K562 (cell line): Measurements from ENCODE around the gene EME2. TPM values are rescaled to one million over a fixed set of nuclear protein-coding genes. Genes with fewer than 3 reads are reported as not detected.
A peak's percentile ranks its signal among the peaks of the same experiment; 100 is the strongest.

ENCODE experiments used
- ATAC-seq: fragments of 200-7000 bp; cut with Tn5 transposase; 3 replicates; pipeline ENCODE4 v1.9.1; 2020; ENCODE audit warnings: moderate library complexity
- BruUV-seq: library from RNA; stranded (reverse); fragments of 400-500 nt; replicated peaks from 2 replicates; lab custom pipeline; 2021; lab: Mats Ljungman, UMichigan
- CTCF ChIA-PET: fragments of 300-600 bp; formaldehyde crosslinking; extraction: SDS; loops from one replicate; lab custom pipeline; 2021; ENCODE audit warnings: low intra/inter-chr PET ratio; lab: Yijun Ruan, JAX
- POLR2A ChIA-PET: fragments of 300-600, 350-650 bp; sonication (Branson Sonifier 250); formaldehyde crosslinking; extraction: SDS; loops from one replicate; lab custom pipeline; 2021; ENCODE audit warnings: antibody characterized with exemption, inconsistent platforms; lab: Yijun Ruan, JAX
- DNase-seq, 4 experiments: peaks; one replicate each; pipeline versions ENCODE4 v3.0.0 to v3.0.0-alpha.2; 2011 to 2018; ENCODE audit warnings: low spot score in 3 of 4, mixed read lengths in 3 of 4; ENCODE audit errors: extremely low read depth in 1 of 4
- FAIRE-seq: peaks from 2 replicates; lab custom pipeline; 2011; peaks lifted over from hg19 to GRCh38; lab: Jason Lieb, UNC
- H2AFZ ChIP-seq: 2 replicates; pipeline ENCODE4 v1.6.0; 2011; ENCODE audit warnings: low read depth, low read length, control low read depth, inconsistent platforms
- H3K27ac ChIP-seq: fragments of 200-600 bp; 3 replicates; pipeline ENCODE4 v1.8.0; 2011; ENCODE audit warnings: low read depth, mild to moderate bottlenecking, control low read depth, inconsistent platforms, low read length, moderate library complexity, mixed read lengths; ENCODE audit errors: extremely low read depth
- H3K27me3 ChIP-seq, 2 experiments: fragments of 300-600 bp in 1 of 2; 2 replicates in 1 of 2; 3 replicates in 1 of 2; pipeline versions ENCODE4 v1.6.0 to v1.8.0; 2011; ENCODE audit warnings: inconsistent platforms in 2 of 2, low read length in 2 of 2, mild to moderate bottlenecking in 1 of 2, mixed read lengths in 1 of 2, moderate library complexity in 1 of 2; ENCODE audit not compliant: control insufficient read depth in 2 of 2, insufficient read depth in 2 of 2
- H3K36me3 ChIP-seq: fragments of 300-600 bp; 3 replicates; pipeline ENCODE4 v1.8.0; 2011; ENCODE audit warnings: mild to moderate bottlenecking, low read length, inconsistent platforms; ENCODE audit not compliant: control insufficient read depth, insufficient read depth
- H3K4me1 ChIP-seq, 2 experiments: fragments of 200-600 bp in 1 of 2; replicated peaks in 1 of 2; 2 replicates in 1 of 2; 3 replicates in 1 of 2; pipeline versions ENCODE4 v1.5.1 to v1.8.0; 2011; ENCODE audit warnings: inconsistent platforms in 2 of 2, low read length in 2 of 2, mild to moderate bottlenecking in 1 of 2, mixed read lengths in 1 of 2, moderate library complexity in 1 of 2; ENCODE audit not compliant: control insufficient read depth in 2 of 2, insufficient read depth in 2 of 2
- H3K4me2 ChIP-seq: 2 replicates; pipeline ENCODE4 v1.6.1; 2011; ENCODE audit warnings: low read length, control low read depth, inconsistent platforms, mixed read lengths; ENCODE audit not compliant: insufficient read depth
- H3K4me3 ChIP-seq: fragments of 200-600 bp; sonication (generic), shearing (Covaris generic); 2 replicates; pipeline ENCODE4 v1.5.1; 2016; ENCODE audit warnings: control low read depth, inconsistent platforms
- H3K79me2 ChIP-seq: fragments of 200-600 bp; 3 replicates; pipeline ENCODE4 v1.8.0; 2011; ENCODE audit warnings: low read length, inconsistent platforms; ENCODE audit not compliant: control insufficient read depth, insufficient read depth
- H3K9ac ChIP-seq, 2 experiments: 2 replicates each; pipeline versions ENCODE4 v1.6.0 to v1.6.1; 2011; ENCODE audit warnings: low read depth in 2 of 2, low read length in 2 of 2, control low read depth in 1 of 2, inconsistent platforms in 1 of 2, mild to moderate bottlenecking in 1 of 2, mixed read lengths in 1 of 2; ENCODE audit not compliant: insufficient read depth in 1 of 2
- H3K9me1 ChIP-seq: one replicate; pipeline ENCODE4 v1.6.0; 2011; ENCODE audit warnings: inconsistent platforms, mild to moderate bottlenecking, low read length, moderate library complexity; ENCODE audit not compliant: control insufficient read depth, insufficient read depth
- H3K9me3 ChIP-seq: replicated peaks from 2 replicates; pipeline ENCODE4 v1.5.1; 2011; ENCODE audit warnings: low read depth, low read length, inconsistent platforms; ENCODE audit not compliant: control insufficient read depth, insufficient read depth
- H4K20me1 ChIP-seq: replicated peaks from 2 replicates; pipeline ENCODE4 v1.6.1; 2011; ENCODE audit warnings: low read length, inconsistent platforms, mixed read lengths; ENCODE audit not compliant: control insufficient read depth, insufficient read depth
- CBX3 ChIP-seq, 2 experiments: IDR thresholded peaks; 1 replicate in 1 of 2; 2 replicates in 1 of 2; pipeline ENCODE4 v1.6.1; 2012; ENCODE audit warnings: inconsistent platforms in 2 of 2, low read length in 2 of 2, borderline replicate concordance in 1 of 2, control low read depth in 1 of 2
- ETV6 ChIP-seq, 3 experiments: fragments of 150-350 bp in 1 of 3; sonication (generic) in 1 of 3; formaldehyde crosslinking in 1 of 3; IDR thresholded peaks; 2 replicates each; pipeline versions ENCODE4 v1.6.1 to v1.8.0; 2014 to 2022; ENCODE audit warnings: borderline replicate concordance in 2 of 3, low read depth in 2 of 3, antibody characterized with exemption in 1 of 3, low read length in 1 of 3, mild to moderate bottlenecking in 1 of 3, missing genetic modification reagents in 1 of 3
- HMGXB4 ChIP-seq: sonication (generic); formaldehyde crosslinking; IDR thresholded peaks from 2 replicates; pipeline ENCODE4 v1.8.1; 2023; ENCODE audit warnings: mild to moderate bottlenecking, missing genetic modification reagents
- PBX2 ChIP-seq, 2 experiments: IDR thresholded peaks in 1 of 2; conservative IDR thresholded peaks in 1 of 2; 2 replicates each; pipeline ENCODE4 v1.6.1; 2016; ENCODE audit warnings: low read depth in 2 of 2, mild to moderate bottlenecking in 1 of 2, missing compliant biosample characterization in 1 of 2, missing genetic modification characterization in 1 of 2, moderate library complexity in 1 of 2
- POLR2G ChIP-seq: fragments of 200-400 bp; formaldehyde crosslinking; IDR thresholded peaks from 2 replicates; pipeline ENCODE4 v1.6.1; 2017; ENCODE audit warnings: low read depth, mild to moderate bottlenecking, antibody characterized with exemption, low read length, moderate library complexity
- ZNF311 ChIP-seq: fragments of 250-450 bp; sonication (Bioruptor Pico); IDR thresholded peaks from 2 replicates; pipeline ENCODE4 v1.4.0; 2020; ENCODE audit warnings: mild to moderate bottlenecking, moderate library complexity
- WGBS: fragments of 100-300 bp; shearing (Covaris generic); methylation state at CpG from one replicate; pipeline ENCODE4 v1.1.6; 2016; ENCODE audit warnings: low coverage, mixed read lengths; ENCODE audit not compliant: insufficient coverage; ENCODE audit errors: missing lambda C conversion rate; 5-methylcytosine and 5-hydroxymethylcytosine counted together
- in situ Hi-C: fragments of 300-500 bp; cut with MboI; formaldehyde crosslinking; loops from 4 replicates; pipeline ENCODE4 v1.15.0; 2018; ENCODE audit warnings: inconsistent platforms, mixed read lengths
- intact Hi-C: fragments of 100-400 bp; cut with micrococcal nuclease; formaldehyde crosslinking; loops from 2 replicates; pipeline ENCODE4 v1.14.2; 2022
- polyA plus RNA-seq, 8 experiments: library from polyadenylated mRNA; depleted of rRNA in 4 of 8; stranded (reverse) in 5 of 8; unstranded in 3 of 8; fragments of >200 nt; fragmentation: Nextera tagmentation in 2 of 8; fragmentation: Illumina TruSeq in 1 of 8; extraction: Ambion mirVana in 2 of 8; extraction: Trizol in 1 of 8; gene quantifications; 2 replicates each; pipeline versions ENCODE4 v1.2.1 to v1.2.3, GENCODE V29; 2011 to 2014; ENCODE audit warnings: inconsistent platforms in 1 of 8, missing spikeins in 1 of 8
- total RNA-seq, 7 experiments: library from RNA; depleted of rRNA in 6 of 7; stranded (reverse); fragments of >200 nt in 6 of 7; fragmentation: Illumina TruSeq in 2 of 7; extraction: Trizol in 2 of 7; gene quantifications; 2 replicates each; pipeline versions ENCODE4 v1.2.1 to v1.2.3, GENCODE V29; 2011 to 2021; ENCODE audit warnings: low replicate concordance in 1 of 7

EME2 gene
- total and polyA plus RNA-seq, 9 of the 15 experiments (the other 6 are each of a cell fraction or from before 2014, with no cell fraction given), result 0.35 to 19.9 (median 3.5) TPM

- no peak overlapping the region; a peak in 1 of 4 replicates for H3K9ac ChIP-seq
- no peak for FAIRE-seq
- POLR2A ChIA-PET, result interaction anchor here (1.1 kb wide), 1 partner anchor 52 kb away, joined by 5 read pairs; the partner anchor contains the start of gene MAPK8IP3
These were observed 14.7 kb upstream of the EME2 start for GRCh38 chr16:1757714-1758461.

GRCh38 chr16:1758923-1759322 is 13.7 kb upstream of the EME2 start:
- Histone ChIP-seq H3K27me3 (no peaks in the 10 kb centered on the region), H3K4me1 (peaks cover 9 to 53% of the 10 kb centered on the region in 2 experiments; a peak in 4 of 5 replicates), H3K9ac (no peak overlapping the region), H3K36me3 (peaks cover 35% of the 10 kb centered on the region; the same call in 2 of the 3 replicates), H3K9me3 (no peaks in the 10 kb centered on the region), H2AFZ (no peak overlapping the region), H3K4me3 (no peak overlapping the region), H3K4me2 (no peak overlapping the region), H3K79me2 (no peaks in the 10 kb centered on the region; the same call in 2 of the 3 replicates), H3K27ac (no peak overlapping the region), H3K9me1 (no peaks in the 10 kb centered on the region), H4K20me1 (no peaks in the 10 kb centered on the region)
- intact Hi-C loops, result no loop called here
- ATAC-seq (no peak), FAIRE-seq (no peak), DNase-seq (no peak)
- CTCF ChIA-PET, result no interaction called here
- 78% methylated on average over 10 of the region's 18 CpGs for WGBS
- POLR2A ChIA-PET, result interaction anchor here (0.6 to 1.8 kb wide), 3 partner anchors 9 to 12 kb away, joined by 3 to 5 read pairs (median 4); no protein-coding TSS in a partner anchor
- BruUV-seq, result no TSS peak
- in situ Hi-C loops, result no loop called here
- no peak for TF ChIP-seq ZNF311
- TF ChIP-seq PBX2 (CRISPR knock-in tag; IDR thresholded peaks at IDR 0.05; ENCODE audit: low read depth), result no peak
- TF ChIP-seq PBX2 (tag; conservative IDR thresholded peaks at IDR 0.05; ENCODE audit: low read depth), result no peak
- no peak for TF ChIP-seq HMGXB4 (CRISPR knock-in tag)
- no peak for TF ChIP-seq ETV6 (IDR thresholded peaks at IDR 0.05; ENCODE audit: borderline replicate concordance in 1 of 2, low read depth in 2 of 2, low read length in 1 of 2)
- TF ChIP-seq ETV6 (CRISPR knock-in tag; IDR thresholded peaks at IDR 0.05; ENCODE audit: borderline replicate concordance), result no peak

More at GRCh38 chr16:1757714-1758461, 14.7 kb upstream of the EME2 start:
- CTCF ChIA-PET, result interaction anchor here (0.7 kb wide), 1 partner anchor 56 kb away, joined by 4 read pairs; no protein-coding TSS in a partner anchor
- peaks cover 2 to 42% of the 10 kb centered on the region in 2 experiments; a peak in 3 of 5 replicates for H3K4me1 ChIP-seq
- H2AFZ ChIP-seq, result no peak overlapping the region
- no peaks in the 10 kb centered on the region for H3K27me3 ChIP-seq
- DNase-seq (no peak), ATAC-seq (no peak)
- no peaks in the 10 kb centered on the region for H3K9me1 ChIP-seq
- BruUV-seq, result no TSS peak
- H3K36me3 ChIP-seq, result peaks cover 30% of the 10 kb centered on the region; the same call in 2 of the 3 replicates
- no peaks in the 10 kb centered on the region for H3K79me2 ChIP-seq
- no peaks in the 10 kb centered on the region for H3K9me3 ChIP-seq
- H3K4me3 ChIP-seq, result no peak overlapping the region
- no peak overlapping the region for H3K27ac ChIP-seq
- H3K4me2 ChIP-seq, result no peak overlapping the region
- TF ChIP-seq CBX3 (IDR thresholded peaks at IDR 0.05; ENCODE audit: borderline replicate concordance in 1 of 2, low read length in 2 of 2), result no peak
- peak; percentile 19; the same call in 1 of the 2 replicates for TF ChIP-seq POLR2G
- TF ChIP-seq, all 486 proteins: peak for 1
- no peaks in the 10 kb centered on the region for H4K20me1 ChIP-seq
- WGBS, result 90% methylated on average over 27 of the region's 37 CpGs
- intact Hi-C loops (no loop called here), in situ Hi-C loops (no loop called here)
